Measurements from ENCODE around the gene FAM156B. TPM values are rescaled to one million over a fixed set of nuclear protein-coding genes. Genes with fewer than 3 reads are reported as not detected.
"Not testable (repeated sequence)": the region's sequence is repeated elsewhere in the genome, so short reads cannot be mapped to it uniquely, and the experiment has no call there.

FAM156B gene
- total and polyA plus RNA-seq, 5 donors from 2014 or later, result 4.5 to 10.0 (median 5.5) TPM

GRCh38 chrX:52933976-52934703 lies 37.0 kb downstream of the FAM156B start:
- DNase-seq, result no peak
- ATAC-seq (ENCODE audit: low read depth in 2 of 2), result peak in 1 of 2 donors; percentile 9
- H3K36me3 ChIP-seq (ENCODE audit: control insufficient read depth, insufficient read depth, low read length), result no peaks in the 10 kb centered on the region
- H3K4me1 ChIP-seq (ENCODE audit: control insufficient read depth, insufficient read depth, low read length, poor library complexity, severe bottlenecking), result peaks cover 9% of the 10 kb centered on the region
- Mint-ChIP-seq H3K36me3 (peaks cover 4% of the 10 kb centered on the region), H3K4me1 (peaks cover 0 to 19% (median 7%) of the 10 kb centered on the region in 4 donors), H3K27me3 (peaks cover 9% of the 10 kb centered on the region), H3K4me3 (peak overlapping the region; percentile 90 to 98 (median 94)), H3K9me3 (peaks cover 0 to 7% (median 0%) of the 10 kb centered on the region in 7 donors), H3K27ac (peak overlapping the region; percentile 95 to 100 (median 99))
- no peaks in the 10 kb centered on the region for H3K27me3 ChIP-seq (ENCODE audit: control insufficient read depth, insufficient read depth, low read length)
- peak overlapping the region; percentile 74 for H3K4me3 ChIP-seq (ENCODE audit: low read depth, low read length)
- no peaks in the 10 kb centered on the region for H3K9me3 ChIP-seq (ENCODE audit: control insufficient read depth in 2 of 2, low read length in 2 of 2)
- H3K27ac ChIP-seq (ENCODE audit: insufficient read depth, low read length, poor library complexity, severe bottlenecking), result peak overlapping the region; percentile 94

GRCh38 chrX:52934704-52935469 lies 37.8 kb downstream of the FAM156B start:
- H3K9me3 Mint-ChIP-seq, result peaks cover 0 to 7% (median 0%) of the 10 kb centered on the region in 7 donors
- H3K27me3 Mint-ChIP-seq, result peaks cover 9% of the 10 kb centered on the region
- Histone ChIP-seq H3K27ac (ENCODE audit: insufficient read depth, low read length, poor library complexity, severe bottlenecking) (peak overlapping the region; percentile 94), H3K27me3 (ENCODE audit: control insufficient read depth, insufficient read depth, low read length) (no peaks in the 10 kb centered on the region), H3K36me3 (ENCODE audit: control insufficient read depth, insufficient read depth, low read length) (no peaks in the 10 kb centered on the region), H3K4me3 (ENCODE audit: low read depth, low read length) (peak overlapping the region; percentile 74), H3K9me3 (ENCODE audit: control insufficient read depth in 2 of 2, low read length in 2 of 2) (no peaks in the 10 kb centered on the region), H3K4me1 (ENCODE audit: control insufficient read depth, insufficient read depth, low read length, poor library complexity, severe bottlenecking) (peaks cover 9% of the 10 kb centered on the region)
- H3K27ac Mint-ChIP-seq, result peak overlapping the region; percentile 95 to 100 (median 99)
- peak; percentile 82 to 97 (median 96) for DNase-seq
- H3K4me1 Mint-ChIP-seq, result peaks cover 0 to 19% (median 7%) of the 10 kb centered on the region in 4 donors
- H3K36me3 Mint-ChIP-seq, result peaks cover 4% of the 10 kb centered on the region
- peak; percentile 93 to 94 for ATAC-seq (ENCODE audit: low read depth in 2 of 2)
- H3K4me3 Mint-ChIP-seq, result peak overlapping the region; percentile 90 to 98 (median 94)

GRCh38 chrX:52935470-52935784 lies 38.3 kb downstream of the FAM156B start:
- H3K27me3 Mint-ChIP-seq; H3K36me3 Mint-ChIP-seq; H3K9me3 Mint-ChIP-seq; DNase-seq; H3K4me1 ChIP-seq (ENCODE audit: control insufficient read depth, insufficient read depth, low read length, poor library complexity, severe bottlenecking); H3K9me3 ChIP-seq (ENCODE audit: control insufficient read depth in 2 of 2, low read length in 2 of 2); H3K36me3 ChIP-seq (ENCODE audit: control insufficient read depth, insufficient read depth, low read length); H3K27me3 ChIP-seq (ENCODE audit: control insufficient read depth, insufficient read depth, low read length): not testable (repeated sequence)
- Mint-ChIP-seq H3K4me3 (peak overlapping the region; percentile 90 to 98 (median 94)), H3K4me1 (peaks cover 0 to 19% (median 7%) of the 10 kb centered on the region in 4 donors), H3K27ac (peak overlapping the region; percentile 95 to 100 (median 99))
- H3K4me3 ChIP-seq (ENCODE audit: low read depth, low read length), result peak overlapping the region; percentile 51
- H3K27ac ChIP-seq (ENCODE audit: insufficient read depth, low read length, poor library complexity, severe bottlenecking), result peak overlapping the region; percentile 94
- peak in 1 of 2 donors; percentile 1 for ATAC-seq (ENCODE audit: low read depth in 2 of 2)

GRCh38 chrX:52940704-52941103 lies 43.6 kb downstream of the FAM156B start:
- H3K9me3 Mint-ChIP-seq; H3K27me3 ChIP-seq (ENCODE audit: control insufficient read depth, insufficient read depth, low read length); H3K9me3 ChIP-seq (ENCODE audit: control insufficient read depth in 2 of 2, low read length in 2 of 2); H3K4me3 ChIP-seq (ENCODE audit: low read depth, low read length); H3K36me3 Mint-ChIP-seq; H3K4me1 Mint-ChIP-seq; DNase-seq; H3K4me3 Mint-ChIP-seq; H3K27ac ChIP-seq (ENCODE audit: insufficient read depth, low read length, poor library complexity, severe bottlenecking); H3K27ac Mint-ChIP-seq; H3K36me3 ChIP-seq (ENCODE audit: control insufficient read depth, insufficient read depth, low read length); H3K4me1 ChIP-seq (ENCODE audit: control insufficient read depth, insufficient read depth, low read length, poor library complexity, severe bottlenecking); H3K27me3 Mint-ChIP-seq; ATAC-seq (ENCODE audit: low read depth in 2 of 2): not testable (repeated sequence)

- not testable (repeated sequence) for H3K9me3 Mint-ChIP-seq; H3K4me3 Mint-ChIP-seq; H3K9me3 ChIP-seq (ENCODE audit: control insufficient read depth in 2 of 2, low read length in 2 of 2); H3K36me3 ChIP-seq (ENCODE audit: control insufficient read depth, insufficient read depth, low read length); H3K4me1 Mint-ChIP-seq; DNase-seq; H3K36me3 Mint-ChIP-seq; H3K27ac ChIP-seq (ENCODE audit: insufficient read depth, low read length, poor library complexity, severe bottlenecking); H3K4me1 ChIP-seq (ENCODE audit: control insufficient read depth, insufficient read depth, low read length, poor library complexity, severe bottlenecking); H3K27me3 ChIP-seq (ENCODE audit: control insufficient read depth, insufficient read depth, low read length); H3K27ac Mint-ChIP-seq; H3K4me3 ChIP-seq (ENCODE audit: low read depth, low read length); ATAC-seq (ENCODE audit: low read depth in 2 of 2); H3K27me3 Mint-ChIP-seq
Measured at GRCh38 chrX:52941728-52942127, 44.6 kb downstream of the FAM156B start.

GRCh38 chrX:52945838-52946494 lies 48.8 kb downstream of the FAM156B start:
- not testable (repeated sequence) for H3K36me3 ChIP-seq (ENCODE audit: control insufficient read depth, insufficient read depth, low read length); H3K4me3 ChIP-seq (ENCODE audit: low read depth, low read length); ATAC-seq (ENCODE audit: low read depth in 2 of 2); DNase-seq; H3K9me3 Mint-ChIP-seq; H3K27me3 Mint-ChIP-seq; H3K4me1 Mint-ChIP-seq; H3K27me3 ChIP-seq (ENCODE audit: control insufficient read depth, insufficient read depth, low read length); H3K4me3 Mint-ChIP-seq; H3K27ac ChIP-seq (ENCODE audit: insufficient read depth, low read length, poor library complexity, severe bottlenecking); H3K4me1 ChIP-seq (ENCODE audit: control insufficient read depth, insufficient read depth, low read length, poor library complexity, severe bottlenecking); H3K36me3 Mint-ChIP-seq; H3K27ac Mint-ChIP-seq; H3K9me3 ChIP-seq (ENCODE audit: control insufficient read depth in 2 of 2, low read length in 2 of 2)

- not testable (repeated sequence) for H3K36me3 ChIP-seq (ENCODE audit: control insufficient read depth, insufficient read depth, low read length); ATAC-seq (ENCODE audit: low read depth in 2 of 2); H3K4me1 ChIP-seq (ENCODE audit: control insufficient read depth, insufficient read depth, low read length, poor library complexity, severe bottlenecking); H3K9me3 ChIP-seq (ENCODE audit: control insufficient read depth in 2 of 2, low read length in 2 of 2); H3K4me3 Mint-ChIP-seq; H3K4me1 Mint-ChIP-seq; H3K27ac Mint-ChIP-seq; H3K27ac ChIP-seq (ENCODE audit: insufficient read depth, low read length, poor library complexity, severe bottlenecking); H3K4me3 ChIP-seq (ENCODE audit: low read depth, low read length); H3K36me3 Mint-ChIP-seq; H3K27me3 Mint-ChIP-seq; H3K27me3 ChIP-seq (ENCODE audit: control insufficient read depth, insufficient read depth, low read length); H3K9me3 Mint-ChIP-seq; DNase-seq
Measured at GRCh38 chrX:52947501-52947900, 50.4 kb downstream of the FAM156B start.

Measured in CD4-positive, CD25-positive, alpha-beta regulatory T cell (primary cell).